Esophagus squamous epithelium (tissue), 5 donors: ENCODE results near the gene FST. TPM values are rescaled to one million over a fixed set of nuclear protein-coding genes. Genes with fewer than 3 reads are reported as not detected.

Experiments used
- DNase-seq: peaks from one replicate; lab custom pipeline; 2025; lab: John Stamatoyannopoulos, UW
- H3K27ac ChIP-seq, 4 donors: fragments of 200-600 bp; sonication (generic); one replicate each; pipeline ENCODE4 v1.5.1; 2016 to 2019; ENCODE audit warnings: mild to moderate bottlenecking in 1 of 4
- H3K27me3 ChIP-seq, 4 donors: fragments of 200-600 bp; sonication (generic); 1 replicate in 3 of 4; 2 replicates in 1 of 4; pipeline versions ENCODE4 v1.5.1 to v1.6.0; 2017 to 2021; ENCODE audit warnings: antibody characterized with exemption in 1 of 4
- H3K36me3 ChIP-seq, 3 donors: fragments of 200-600 bp; sonication (generic); one replicate each; pipeline ENCODE4 v1.5.1; 2016 to 2019
- H3K4me1 ChIP-seq, 3 donors: fragments of 200-600 bp; sonication (generic); one replicate each; pipeline ENCODE4 v1.5.1; 2017 to 2019
- H3K4me3 ChIP-seq, 4 donors: fragments of 200-600 bp; sonication (generic); 1 replicate in 3 of 4; 2 replicates in 1 of 4; pipeline ENCODE4 v1.5.1; 2016 to 2019; ENCODE audit warnings: mild to moderate bottlenecking in 2 of 4, moderate library complexity in 1 of 4
- H3K9me3 ChIP-seq, 3 donors: fragments of 200-600 bp; sonication (generic); one replicate each; pipeline ENCODE4 v1.5.1; 2016 to 2019
- CTCF ChIP-seq, 6 experiments: fragments of 450-650 bp in 4 of 6; fragments of 200-600 bp in 2 of 6; sonication (generic) in 2 of 6; IDR thresholded peaks; one replicate each; pipeline ENCODE4 v1.5.1; 2016 to 2019; ENCODE audit warnings: antibody characterized with exemption in 6 of 6, mild to moderate bottlenecking in 4 of 6, moderate library complexity in 4 of 6
- POLR2A ChIP-seq, 4 donors: fragments of 450-650 bp; IDR thresholded peaks; one replicate each; pipeline ENCODE4 v1.6.1; 2017; ENCODE audit warnings: antibody characterized with exemption in 4 of 4, mild to moderate bottlenecking in 4 of 4, moderate library complexity in 3 of 4
- WGBS, 2 donors: methylation state at CpG; one replicate each; pipeline ENCODE4 v1.1.5; 2018; 5-methylcytosine and 5-hydroxymethylcytosine counted together
- intact Hi-C: fragments of 100-400 bp; cut with DNase I; formaldehyde crosslinking; loops from one replicate; pipeline ENCODE4 v1.15.0; 2022
- total RNA-seq, 4 donors: library from RNA; depleted of rRNA; stranded (reverse); fragments of >200 nt; gene quantifications; one replicate each; pipeline ENCODE4 v1.1.0, GENCODE V29; 2016
- donor health status: DM: yes; HTN: yes; CAD: no.

Gene FST
- total RNA-seq, 4 donors from 2014 or later: 1.6 to 11.3 (median 3.3) TPM

- 47 to 65% methylated on average over 8 of the region's 8 CpGs for WGBS, 2 donors
- peaks cover 0 to 4% (median 0%) of the 10 kb centered on the region in 3 donors for H3K36me3 ChIP-seq
- intact Hi-C loops: no loop called here
- TF ChIP-seq CTCF (IDR thresholded peaks at IDR 0.05) (no peak), POLR2A (IDR thresholded peaks at IDR 0.05) (no peak)
- no peaks in the 10 kb centered on the region for H3K9me3 ChIP-seq
- H3K27ac ChIP-seq: no peak overlapping the region
- H3K4me1 ChIP-seq: peaks cover 0 to 7% (median 1%) of the 10 kb centered on the region in 3 donors
- H3K4me3 ChIP-seq: no peak overlapping the region
- no peak for DNase-seq
- peaks cover 0 to 9% (median 0%) of the 10 kb centered on the region in 4 donors for H3K27me3 ChIP-seq
Measured at GRCh38 chr5:53488195-53488722, 7.8 kb downstream of the FST start.

GRCh38 chr5:53490747-53491146 lies 10.3 kb downstream of the FST start:
- no peak for TF ChIP-seq CTCF (IDR thresholded peaks at IDR 0.05)
- no peak for TF ChIP-seq POLR2A (IDR thresholded peaks at IDR 0.05)

GRCh38 chr5:53501054-53501453 lies 20.6 kb downstream of the FST start:
- intact Hi-C loops: no loop called here
- Histone ChIP-seq H3K36me3 (no peaks in the 10 kb centered on the region), H3K27ac (no peak overlapping the region), H3K9me3 (no peaks in the 10 kb centered on the region), H3K4me1 (no peaks in the 10 kb centered on the region), H3K27me3 (peaks cover 0 to 16% (median 0%) of the 10 kb centered on the region in 4 donors), H3K4me3 (no peak overlapping the region)
- DNase-seq: no peak
- WGBS, 2 donors: 47% methylated on average over 2 of the region's 2 CpGs
- TF ChIP-seq POLR2A (IDR thresholded peaks at IDR 0.05): no peak
- no peak for TF ChIP-seq CTCF (IDR thresholded peaks at IDR 0.05)

More at GRCh38 chr5:53490747-53491146, 10.3 kb downstream of the FST start:
- intact Hi-C loops: no loop called here
- no peaks in the 10 kb centered on the region for H3K36me3 ChIP-seq
- H3K9me3 ChIP-seq: no peaks in the 10 kb centered on the region
- no peaks in the 10 kb centered on the region for H3K27me3 ChIP-seq
- DNase-seq: no peak
- H3K4me3 ChIP-seq: no peak overlapping the region
- H3K4me1 ChIP-seq: peaks cover 0 to 5% (median 0%) of the 10 kb centered on the region in 3 donors
- no peak overlapping the region for H3K27ac ChIP-seq

- 53 to 60% methylated on average over 3 of the region's 3 CpGs for WGBS, 2 donors
- Histone ChIP-seq H3K27me3 (peaks cover 0 to 16% (median 0%) of the 10 kb centered on the region in 4 donors), H3K36me3 (no peaks in the 10 kb centered on the region), H3K4me1 (no peaks in the 10 kb centered on the region), H3K4me3 (no peak overlapping the region), H3K27ac (no peak overlapping the region), H3K9me3 (peaks cover 0 to 6% (median 3%) of the 10 kb centered on the region in 3 donors)
- DNase-seq: no peak
- TF ChIP-seq CTCF (IDR thresholded peaks at IDR 0.05) (no peak), POLR2A (IDR thresholded peaks at IDR 0.05) (no peak)
- intact Hi-C loops: no loop called here
Measured at GRCh38 chr5:53503562-53504218, 23.3 kb downstream of the FST start.

- intact Hi-C loops: no loop called here
- H3K27me3 ChIP-seq: peaks cover 0 to 6% (median 0%) of the 10 kb centered on the region in 4 donors
- no peak overlapping the region for H3K27ac ChIP-seq
- TF ChIP-seq POLR2A (IDR thresholded peaks at IDR 0.05) (no peak), CTCF (IDR thresholded peaks at IDR 0.05) (no peak)
- no peaks in the 10 kb centered on the region for H3K36me3 ChIP-seq
- H3K4me1 ChIP-seq: no peaks in the 10 kb centered on the region
- DNase-seq: no peak
- peaks cover 0 to 7% (median 6%) of the 10 kb centered on the region in 3 donors for H3K9me3 ChIP-seq
- no peak overlapping the region for H3K4me3 ChIP-seq
- 82 to 89% methylated on average over 4 of the region's 4 CpGs for WGBS, 2 donors
Measured at GRCh38 chr5:53507013-53507412, 26.6 kb downstream of the FST start.
